Activated T-helper 17 cell treated with anti-CD3 and anti-CD28 coated beads, Interleukin-2, amount 50 U/mL, for 72 hours (primary cell): ENCODE results near the gene VENTX. TPM values are rescaled to one million over a fixed set of nuclear protein-coding genes. Genes with fewer than 3 reads are reported as not detected.

Experiments used
- ATAC-seq: fragments of 150-1000 bp; cut with Tn5 transposase; replicated peaks from 2 replicates; pipeline ENCODE4 v1.10.0; 2021; ENCODE audit warnings: mild to moderate bottlenecking, moderate library complexity
- H3K27ac Mint-ChIP-seq: one replicate; pipeline ENCODE4 v1.8.0; 2022; ENCODE audit warnings: mixed read lengths
- H3K27me3 Mint-ChIP-seq: one replicate; pipeline ENCODE4 v1.8.0; 2022; ENCODE audit warnings: mixed read lengths
- H3K36me3 Mint-ChIP-seq: one replicate; pipeline ENCODE4 v1.8.0; 2022; ENCODE audit warnings: low read depth, mild to moderate bottlenecking, mixed read lengths
- H3K4me1 Mint-ChIP-seq: one replicate; pipeline ENCODE4 v1.8.0; 2022; ENCODE audit warnings: mixed read lengths
- H3K4me3 Mint-ChIP-seq: one replicate; pipeline ENCODE4 v1.8.0; 2022; ENCODE audit warnings: mild to moderate bottlenecking, mixed read lengths
- H3K9me3 Mint-ChIP-seq: one replicate; pipeline ENCODE4 v1.8.0; 2022; ENCODE audit warnings: mixed read lengths
- total RNA-seq, 2 donors: library from RNA; stranded (reverse); gene quantifications; one replicate each; pipeline ENCODE4 v1.2.3, GENCODE V29; 2022

Gene VENTX
- total RNA-seq, 2 donors from 2014 or later: 0.21 TPM; not detected in 1

GRCh38 chr10:133198621-133199487 is 38.8 kb upstream of the VENTX start:
- no peaks in the 10 kb centered on the region for H3K9me3 Mint-ChIP-seq
- H3K4me3 Mint-ChIP-seq: no peak overlapping the region
- H3K27me3 Mint-ChIP-seq: no peaks in the 10 kb centered on the region
- no peaks in the 10 kb centered on the region for H3K4me1 Mint-ChIP-seq
- no peaks in the 10 kb centered on the region for H3K36me3 Mint-ChIP-seq
- no peak overlapping the region for H3K27ac Mint-ChIP-seq
- ATAC-seq: no peak

GRCh38 chr10:133199488-133199885 is 38.2 kb upstream of the VENTX start:
- H3K4me1 Mint-ChIP-seq: no peaks in the 10 kb centered on the region
- no peaks in the 10 kb centered on the region for H3K36me3 Mint-ChIP-seq
- H3K9me3 Mint-ChIP-seq: no peaks in the 10 kb centered on the region
- no peak for ATAC-seq
- H3K27me3 Mint-ChIP-seq: no peaks in the 10 kb centered on the region
- no peak overlapping the region for H3K4me3 Mint-ChIP-seq
- no peak overlapping the region for H3K27ac Mint-ChIP-seq

GRCh38 chr10:133199992-133200611 is 37.6 kb upstream of the VENTX start:
- Mint-ChIP-seq H3K4me1 (no peaks in the 10 kb centered on the region), H3K36me3 (no peaks in the 10 kb centered on the region), H3K27ac (no peak overlapping the region), H3K27me3 (no peaks in the 10 kb centered on the region), H3K9me3 (no peaks in the 10 kb centered on the region), H3K4me3 (no peak overlapping the region)
- ATAC-seq: no peak

- H3K27ac Mint-ChIP-seq: no peak overlapping the region
- no peaks in the 10 kb centered on the region for H3K9me3 Mint-ChIP-seq
- no peaks in the 10 kb centered on the region for H3K4me1 Mint-ChIP-seq
- H3K36me3 Mint-ChIP-seq: no peaks in the 10 kb centered on the region
- no peak for ATAC-seq
- H3K4me3 Mint-ChIP-seq: no peak overlapping the region
- H3K27me3 Mint-ChIP-seq: no peaks in the 10 kb centered on the region
These were observed 37.0 kb upstream of the VENTX start for GRCh38 chr10:133200621-133201031.

GRCh38 chr10:133201151-133201947 is 36.3 kb upstream of the VENTX start:
- Mint-ChIP-seq H3K4me1 (no peaks in the 10 kb centered on the region), H3K36me3 (no peaks in the 10 kb centered on the region), H3K27ac (no peak overlapping the region), H3K4me3 (no peak overlapping the region), H3K27me3 (no peaks in the 10 kb centered on the region), H3K9me3 (no peaks in the 10 kb centered on the region)
- no peak for ATAC-seq

GRCh38 chr10:133201948-133202725 is 35.5 kb upstream of the VENTX start:
- no peak for ATAC-seq
- no peaks in the 10 kb centered on the region for H3K36me3 Mint-ChIP-seq

GRCh38 chr10:133202778-133203651 is 34.6 kb upstream of the VENTX start:
- ATAC-seq: no peak
- Mint-ChIP-seq H3K36me3 (no peaks in the 10 kb centered on the region), H3K9me3 (no peaks in the 10 kb centered on the region), H3K4me3 (no peak overlapping the region), H3K27ac (no peak overlapping the region), H3K27me3 (no peaks in the 10 kb centered on the region), H3K4me1 (no peaks in the 10 kb centered on the region)

More at GRCh38 chr10:133201948-133202725, 35.5 kb upstream of the VENTX start:
- Mint-ChIP-seq H3K27me3 (no peaks in the 10 kb centered on the region), H3K4me1 (no peaks in the 10 kb centered on the region), H3K9me3 (no peaks in the 10 kb centered on the region), H3K4me3 (no peak overlapping the region), H3K27ac (no peak overlapping the region)

GRCh38 chr10:133203652-133204195 is 33.9 kb upstream of the VENTX start:
- H3K27ac Mint-ChIP-seq: no peak overlapping the region
- no peak for ATAC-seq
- H3K4me3 Mint-ChIP-seq: no peak overlapping the region
- H3K9me3 Mint-ChIP-seq: no peaks in the 10 kb centered on the region
- no peaks in the 10 kb centered on the region for H3K27me3 Mint-ChIP-seq
- H3K36me3 Mint-ChIP-seq: no peaks in the 10 kb centered on the region
- H3K4me1 Mint-ChIP-seq: no peaks in the 10 kb centered on the region

- no peaks in the 10 kb centered on the region for H3K9me3 Mint-ChIP-seq
These were observed 33.2 kb upstream of the VENTX start for GRCh38 chr10:133204226-133205015.

GRCh38 chr10:133205146-133205545 is 32.5 kb upstream of the VENTX start:
- H3K9me3 Mint-ChIP-seq: no peaks in the 10 kb centered on the region
- no peaks in the 10 kb centered on the region for H3K4me1 Mint-ChIP-seq
- H3K4me3 Mint-ChIP-seq: no peak overlapping the region
- no peaks in the 10 kb centered on the region for H3K36me3 Mint-ChIP-seq
- no peak for ATAC-seq
- H3K27me3 Mint-ChIP-seq: no peaks in the 10 kb centered on the region
- H3K27ac Mint-ChIP-seq: no peak overlapping the region

More at GRCh38 chr10:133204226-133205015, 33.2 kb upstream of the VENTX start:
- H3K4me3 Mint-ChIP-seq: no peak overlapping the region
- H3K4me1 Mint-ChIP-seq: no peaks in the 10 kb centered on the region
- H3K27ac Mint-ChIP-seq: no peak overlapping the region
- no peak for ATAC-seq
- no peaks in the 10 kb centered on the region for H3K27me3 Mint-ChIP-seq
- H3K36me3 Mint-ChIP-seq: no peaks in the 10 kb centered on the region

- H3K4me1 Mint-ChIP-seq: no peaks in the 10 kb centered on the region
- H3K4me3 Mint-ChIP-seq: no peak overlapping the region
- no peaks in the 10 kb centered on the region for H3K27me3 Mint-ChIP-seq
- no peak overlapping the region for H3K27ac Mint-ChIP-seq
- no peaks in the 10 kb centered on the region for H3K9me3 Mint-ChIP-seq
- no peaks in the 10 kb centered on the region for H3K36me3 Mint-ChIP-seq
- no peak for ATAC-seq
These were observed 31.2 kb upstream of the VENTX start for GRCh38 chr10:133206356-133207040.

- Mint-ChIP-seq H3K4me1 (no peaks in the 10 kb centered on the region), H3K27ac (no peak overlapping the region), H3K27me3 (no peaks in the 10 kb centered on the region), H3K9me3 (no peaks in the 10 kb centered on the region), H3K36me3 (no peaks in the 10 kb centered on the region), H3K4me3 (no peak overlapping the region)
- no peak for ATAC-seq
These were observed 30.5 kb upstream of the VENTX start for GRCh38 chr10:133207041-133207600.
